ENCODE data around the gene AFAP1. TPM values are rescaled to one million over a fixed set of nuclear protein-coding genes. Genes with fewer than 3 reads are reported as not detected.

AFAP1 gene
- total RNA-seq, 1 donor from 2014 or later, result 67.9 TPM

- H3K36me3 Mint-ChIP-seq (ENCODE audit: low read depth, unreplicated experiment), result peaks cover 17% of the 10 kb centered on the region
- Histone ChIP-seq H3K27ac (ENCODE audit: low read depth, low read length) (no peak overlapping the region), H3K4me2 (ENCODE audit: low read length) (peak overlapping the region; percentile 33), H3K4me1 (ENCODE audit: insufficient read depth, low read length) (peaks cover 31% of the 10 kb centered on the region), H3K36me3 (ENCODE audit: insufficient read depth, low read length) (peaks cover 6% of the 10 kb centered on the region), H4K20me1 (ENCODE audit: insufficient read depth, low read length) (peaks cover 100% of the 10 kb centered on the region), H2AFZ (ENCODE audit: low read depth, low read length) (no peak overlapping the region), H3K9me3 (ENCODE audit: insufficient read depth, low read depth, low read length) (no peaks in the 10 kb centered on the region), H3K9ac (ENCODE audit: low read length) (peak overlapping the region; percentile 42), H3K27me3 (ENCODE audit: insufficient read depth, low read length) (no peaks in the 10 kb centered on the region), H3K79me2 (ENCODE audit: insufficient read depth, low read length) (peaks cover 99% of the 10 kb centered on the region), H3K4me3 (ENCODE audit: insufficient read depth, low read depth, low read length) (no peak overlapping the region)
- no peak for FAIRE-seq
- no peaks in the 10 kb centered on the region for H3K27me3 Mint-ChIP-seq (ENCODE audit: low read depth, unreplicated experiment)
- peak; percentile 16 for TF ChIP-seq CTCF (IDR thresholded peaks at IDR 0.05; ENCODE audit: insufficient read depth, low read depth, low read length)
- no peak for TF ChIP-seq EZH2 (IDR thresholded peaks at IDR 0.05; ENCODE audit: insufficient read depth, low read length)
- no peak overlapping the region for H3K27ac Mint-ChIP-seq (ENCODE audit: unreplicated experiment)
- no peak for DNase-seq (ENCODE audit: low read depth)
- H3K4me1 Mint-ChIP-seq (ENCODE audit: low read depth, unreplicated experiment), result peaks cover 44% of the 10 kb centered on the region
- H3K9me3 Mint-ChIP-seq (ENCODE audit: unreplicated experiment), result peaks cover 3% of the 10 kb centered on the region
- H3K4me3 Mint-ChIP-seq (ENCODE audit: unreplicated experiment), result no peak overlapping the region
These were observed 10.3 kb downstream of the AFAP1 start for GRCh38 chr4:7929118-7929951.

DNA sequence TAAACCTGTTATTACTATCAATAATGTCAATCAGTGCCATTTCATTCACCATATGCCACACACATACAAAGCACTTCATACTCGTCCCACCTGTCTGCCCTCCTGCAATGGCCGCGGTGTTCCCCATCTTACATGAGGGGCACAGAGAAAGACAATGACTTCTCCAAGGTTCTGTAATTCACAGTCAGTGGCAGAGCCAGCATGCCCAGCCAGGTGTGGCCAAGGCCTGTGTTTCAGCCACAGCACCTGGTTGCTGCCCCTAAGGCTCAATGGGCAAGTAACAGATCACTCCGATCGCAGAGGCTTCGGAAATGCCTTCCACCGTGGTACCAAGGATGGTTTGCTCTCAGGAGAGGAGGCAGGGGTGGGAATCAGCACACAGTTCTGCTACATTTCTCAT lies 10.9 kb downstream of the AFAP1 start:
- Histone ChIP-seq H3K9me3 (ENCODE audit: insufficient read depth, low read depth, low read length) (no peaks in the 10 kb centered on the region), H3K36me3 (ENCODE audit: insufficient read depth, low read length) (peaks cover 5% of the 10 kb centered on the region), H3K4me1 (ENCODE audit: insufficient read depth, low read length) (peaks cover 29% of the 10 kb centered on the region), H3K4me3 (ENCODE audit: insufficient read depth, low read depth, low read length) (no peak overlapping the region), H3K9ac (ENCODE audit: low read length) (no peak overlapping the region), H4K20me1 (ENCODE audit: insufficient read depth, low read length) (peaks cover 100% of the 10 kb centered on the region), H3K27me3 (ENCODE audit: insufficient read depth, low read length) (no peaks in the 10 kb centered on the region), H3K4me2 (ENCODE audit: low read length) (no peak overlapping the region), H2AFZ (ENCODE audit: low read depth, low read length) (no peak overlapping the region), H3K27ac (ENCODE audit: low read depth, low read length) (no peak overlapping the region), H3K79me2 (ENCODE audit: insufficient read depth, low read length) (peaks cover 99% of the 10 kb centered on the region)
- H3K27me3 Mint-ChIP-seq (ENCODE audit: low read depth, unreplicated experiment), result no peaks in the 10 kb centered on the region
- H3K36me3 Mint-ChIP-seq (ENCODE audit: low read depth, unreplicated experiment), result peaks cover 17% of the 10 kb centered on the region
- H3K4me1 Mint-ChIP-seq (ENCODE audit: low read depth, unreplicated experiment), result peaks cover 44% of the 10 kb centered on the region
- peaks cover 3% of the 10 kb centered on the region for H3K9me3 Mint-ChIP-seq (ENCODE audit: unreplicated experiment)
- DNase-seq (ENCODE audit: low read depth) (no peak), FAIRE-seq (no peak)
- TF ChIP-seq EZH2 (IDR thresholded peaks at IDR 0.05; ENCODE audit: insufficient read depth, low read length) (no peak), CTCF (IDR thresholded peaks at IDR 0.05; ENCODE audit: insufficient read depth, low read depth, low read length) (no peak)
- peak overlapping the region; percentile 38 for H3K27ac Mint-ChIP-seq (ENCODE audit: unreplicated experiment)
- H3K4me3 Mint-ChIP-seq (ENCODE audit: unreplicated experiment), result no peak overlapping the region

GRCh38 chr4:7926822-7927221 lies 12.8 kb downstream of the AFAP1 start:
- Mint-ChIP-seq H3K36me3 (ENCODE audit: low read depth, unreplicated experiment) (peaks cover 14% of the 10 kb centered on the region), H3K27me3 (ENCODE audit: low read depth, unreplicated experiment) (no peaks in the 10 kb centered on the region), H3K9me3 (ENCODE audit: unreplicated experiment) (peaks cover 3% of the 10 kb centered on the region), H3K27ac (ENCODE audit: unreplicated experiment) (no peak overlapping the region), H3K4me3 (ENCODE audit: unreplicated experiment) (no peak overlapping the region), H3K4me1 (ENCODE audit: low read depth, unreplicated experiment) (peaks cover 43% of the 10 kb centered on the region)
- H3K9ac ChIP-seq (ENCODE audit: low read length), result no peak overlapping the region
- TF ChIP-seq EZH2 (IDR thresholded peaks at IDR 0.05; ENCODE audit: insufficient read depth, low read length) (no peak), CTCF (IDR thresholded peaks at IDR 0.05; ENCODE audit: insufficient read depth, low read depth, low read length) (no peak)
- DNase-seq (ENCODE audit: low read depth) (no peak), FAIRE-seq (no peak)
- H3K27me3 ChIP-seq (ENCODE audit: insufficient read depth, low read length), result no peaks in the 10 kb centered on the region
- no peak overlapping the region for H3K4me2 ChIP-seq (ENCODE audit: low read length)
- H3K4me3 ChIP-seq (ENCODE audit: insufficient read depth, low read depth, low read length), result no peak overlapping the region
- H3K79me2 ChIP-seq (ENCODE audit: insufficient read depth, low read length), result peaks cover 99% of the 10 kb centered on the region
- no peak overlapping the region for H3K27ac ChIP-seq (ENCODE audit: low read depth, low read length)
- H3K36me3 ChIP-seq (ENCODE audit: insufficient read depth, low read length), result no peaks in the 10 kb centered on the region
- peaks cover 100% of the 10 kb centered on the region for H4K20me1 ChIP-seq (ENCODE audit: insufficient read depth, low read length)
- H3K4me1 ChIP-seq (ENCODE audit: insufficient read depth, low read length), result peaks cover 26% of the 10 kb centered on the region
- no peak overlapping the region for H2AFZ ChIP-seq (ENCODE audit: low read depth, low read length)
- H3K9me3 ChIP-seq (ENCODE audit: insufficient read depth, low read depth, low read length), result no peaks in the 10 kb centered on the region

Measured in astrocyte (in vitro differentiated cells and primary cell).